Panc1 (cell line): ENCODE data around the gene ZNF615. TPM values are rescaled to one million over a fixed set of nuclear protein-coding genes. Genes with fewer than 3 reads are reported as not detected.

Experiments used
- ATAC-seq: fragments of 200-7000 bp; cut with Tn5 transposase; 2 replicates; pipeline ENCODE4 v1.9.1; 2020; ENCODE audit warnings: mild to moderate bottlenecking, moderate library complexity
- BruUV-seq: library from RNA; stranded (reverse); fragments of 400-500 nt; replicated peaks from 2 replicates; lab custom pipeline; 2021; lab: Mats Ljungman, UMichigan
- CTCF ChIA-PET: fragments of 300-600 bp; sonication (Branson Sonifier 250); formaldehyde crosslinking; loops from one replicate; lab custom pipeline; 2022; ENCODE audit warnings: antibody characterized with exemption; lab: Charles Lee
- POLR2A ChIA-PET: fragments of 300-600 bp; sonication (Branson Sonifier 250); formaldehyde crosslinking; loops from one replicate; lab custom pipeline; 2022; ENCODE audit warnings: antibody characterized with exemption; lab: Charles Lee
- DNase-seq: peaks from one replicate; pipeline ENCODE4 v3.0.0-alpha.2; 2010; ENCODE audit warnings: low read depth, low spot score
- H3K27ac ChIP-seq: 2 replicates; pipeline ENCODE4 v1.5.1; 2011; ENCODE audit warnings: mild to moderate bottlenecking, low read length, inconsistent platforms
- H3K27me3 ChIP-seq: fragments of 200-500 bp; sonication (Bioruptor generic); 2 replicates; pipeline ENCODE4 v1.6.0; 2014; ENCODE audit warnings: low read length, inconsistent platforms; ENCODE audit not compliant: control insufficient read depth, insufficient read depth
- H3K36me3 ChIP-seq: fragments of 200-500 bp; sonication (Bioruptor generic); 2 replicates; pipeline ENCODE4 v1.5.1; 2014; ENCODE audit warnings: inconsistent platforms, mild to moderate bottlenecking, low read length, moderate library complexity; ENCODE audit not compliant: control insufficient read depth, insufficient read depth
- H3K4me1 ChIP-seq: 2 replicates; pipeline ENCODE4 v1.5.1; 2011; ENCODE audit warnings: inconsistent platforms, mild to moderate bottlenecking, low read length, moderate library complexity; ENCODE audit not compliant: control insufficient read depth, insufficient read depth
- H3K4me3 ChIP-seq, 2 experiments: 2 replicates each; pipeline ENCODE4 v1.5.1; 2011 to 2012; ENCODE audit warnings: low read depth in 2 of 2, low read length in 2 of 2, mild to moderate bottlenecking in 2 of 2, inconsistent platforms in 1 of 2, moderate library complexity in 1 of 2
- H3K9me3 ChIP-seq: fragments of 200-500 bp; sonication (Bioruptor generic); 2 replicates; pipeline ENCODE4 v1.5.1; 2014; ENCODE audit warnings: low read depth, mild to moderate bottlenecking, inconsistent platforms, low read length, moderate library complexity; ENCODE audit not compliant: control insufficient read depth, insufficient read depth
- CTCF ChIP-seq: fragments of 450-650 bp; IDR thresholded peaks from 2 replicates; pipeline ENCODE4 v1.5.1; 2017; ENCODE audit warnings: mild to moderate bottlenecking
- POLR2AphosphoS5 ChIP-seq: IDR thresholded peaks from 2 replicates; pipeline ENCODE4 v1.6.1; 2012; ENCODE audit warnings: mild to moderate bottlenecking, low read depth, low read length, moderate library complexity
- REST ChIP-seq, 2 experiments: IDR thresholded peaks; 2 replicates each; pipeline ENCODE4 v1.6.1; 2011 to 2012; ENCODE audit warnings: low read depth in 2 of 2, control low read depth in 1 of 2, low read length in 1 of 2, mild to moderate bottlenecking in 1 of 2, moderate library complexity in 1 of 2; ENCODE audit not compliant: insufficient read depth in 1 of 2
- SIN3A ChIP-seq: IDR thresholded peaks from 2 replicates; pipeline ENCODE4 v1.6.1; 2012; ENCODE audit warnings: low read depth, mild to moderate bottlenecking, low read length, moderate library complexity, borderline replicate concordance; ENCODE audit not compliant: insufficient read depth
- TCF7L2 ChIP-seq: IDR thresholded peaks from 2 replicates; pipeline ENCODE4 v1.6.1; 2011; ENCODE audit warnings: mild to moderate bottlenecking, low read depth, low read length, inconsistent platforms
- in situ Hi-C: cut with HindIII; loops from 2 replicates; pipeline ENCODE4 v1.10.0; 2016; ENCODE audit warnings: low sequenced_read_pairs, low pct_unique_long_range_greater_than_20kb
- intact Hi-C: fragments of 100-400 bp; cut with micrococcal nuclease; formaldehyde crosslinking; loops from one replicate; pipeline ENCODE4 v1.10.0; 2022; ENCODE audit not compliant: unreplicated experiment
- total RNA-seq: library from RNA; stranded (reverse); gene quantifications from one replicate; pipeline ENCODE4 v1.2.1, GENCODE V29; 2021; ENCODE audit not compliant: unreplicated experiment

The ZNF615 gene
- total RNA-seq, 1 experiment from 2014 or later: 3.6 TPM

GRCh38 chr19:51944798-51945552 lies 63.0 kb downstream of the ZNF615 start:
- POLR2A ChIA-PET: no interaction called here
- in situ Hi-C loops: no loop called here
- H3K4me1 ChIP-seq: no peaks in the 10 kb centered on the region
- TF ChIP-seq SIN3A (no peak), POLR2AphosphoS5 (no peak), REST (IDR thresholded peaks at IDR 0.05; ENCODE audit: insufficient read depth in 1 of 2, low read depth in 2 of 2, low read length in 1 of 2) (no peak), TCF7L2 (no peak), CTCF (no peak)
- H3K9me3 ChIP-seq: peaks cover 59% of the 10 kb centered on the region
- no peak for DNase-seq
- ATAC-seq: no peak
- H3K36me3 ChIP-seq: no peaks in the 10 kb centered on the region; the same call in 1 of the 2 replicates
- no peak overlapping the region for H3K4me3 ChIP-seq
- no peak overlapping the region for H3K27ac ChIP-seq
- CTCF ChIA-PET: no interaction called here
- BruUV-seq: no TSS peak
- intact Hi-C loops: no loop called here
- no peaks in the 10 kb centered on the region for H3K27me3 ChIP-seq

Other genes with a start within 250 kb of the ZNF615 start
- gene FPR2, start 247.0 kb downstream of the ZNF615 start, total RNA-seq: not detected
- 0.08 TPM for gene FPR3, start 213.1 kb downstream of the ZNF615 start, total RNA-seq
- gene ZNF577, start 120.3 kb downstream of the ZNF615 start, total RNA-seq: 3.6 TPM
- gene ZNF649, start 103.2 kb downstream of the ZNF615 start, total RNA-seq: 4.3 TPM
- 3.1 TPM for gene ZNF613, start 80.7 kb downstream of the ZNF615 start, total RNA-seq
- gene ZNF350, start 21.4 kb downstream of the ZNF615 start, total RNA-seq: 5.1 TPM
- 4.1 TPM for gene ZNF614, start 20.2 kb upstream of the ZNF615 start, total RNA-seq
- 8.2 TPM for gene ZNF432, start 40.6 kb upstream of the ZNF615 start, total RNA-seq
- gene ZNF841, start 87.6 kb upstream of the ZNF615 start, total RNA-seq: 10.8 TPM
- gene ZNF616, start 131.7 kb upstream of the ZNF615 start, total RNA-seq: 5.3 TPM
- 6.3 TPM for gene ZNF836, start 163.4 kb upstream of the ZNF615 start, total RNA-seq
- 146 TPM for gene PPP2R1A, start 181.8 kb upstream of the ZNF615 start, total RNA-seq